GM19025 (cell line): ENCODE data around the gene FBLN1.

ENCODE experiments used
- ATAC-seq: cut with Tn5 transposase; IDR thresholded peaks from one replicate; pipeline ENCODE4 v1.9.1; 2021; ENCODE audit warnings: mild to moderate bottlenecking, low read depth, moderate library complexity; ENCODE audit not compliant: unreplicated experiment

The FBLN1 gene

GRCh38 chr22:45562537-45563361 lies 60.1 kb downstream of the FBLN1 start:
- no peak for ATAC-seq

- no peak for ATAC-seq
Measured at GRCh38 chr22:45563362-45564040, 60.8 kb downstream of the FBLN1 start.

- ATAC-seq = no peak
Measured at GRCh38 chr22:45564349-45565030, 61.8 kb downstream of the FBLN1 start.

- no peak for ATAC-seq
Measured at GRCh38 chr22:45565171-45565570, 62.5 kb downstream of the FBLN1 start.

- ATAC-seq = no peak
Measured at GRCh38 chr22:45565973-45566372, 63.3 kb downstream of the FBLN1 start.

- ATAC-seq = no peak
Measured at GRCh38 chr22:45568213-45568612, 65.5 kb downstream of the FBLN1 start.

GRCh38 chr22:45571089-45571488 lies 68.4 kb downstream of the FBLN1 start:
- ATAC-seq = no peak

GRCh38 chr22:45572444-45572843 lies 69.8 kb downstream of the FBLN1 start:
- no peak for ATAC-seq

GRCh38 chr22:45574069-45574703 lies 71.5 kb downstream of the FBLN1 start:
- ATAC-seq = no peak

- ATAC-seq = no peak
Measured at GRCh38 chr22:45575173-45575572, 72.5 kb downstream of the FBLN1 start.

- ATAC-seq = no peak
Measured at GRCh38 chr22:45575607-45576272, 73.1 kb downstream of the FBLN1 start.

GRCh38 chr22:45576273-45576625 lies 73.6 kb downstream of the FBLN1 start:
- no peak for ATAC-seq

GRCh38 chr22:45576730-45577464 lies 74.2 kb downstream of the FBLN1 start:
- no peak for ATAC-seq

- ATAC-seq = no peak
Measured at GRCh38 chr22:45577746-45578523, 75.3 kb downstream of the FBLN1 start.

- ATAC-seq = no peak
Measured at GRCh38 chr22:45578524-45579147, 76.0 kb downstream of the FBLN1 start.

- ATAC-seq = no peak
Measured at GRCh38 chr22:45579306-45579705, 76.6 kb downstream of the FBLN1 start.

GRCh38 chr22:45579806-45580725 lies 77.4 kb downstream of the FBLN1 start:
- ATAC-seq = no peak
